ENCODE data around the gene RIPK4. TPM values are rescaled to one million over a fixed set of nuclear protein-coding genes. Genes with fewer than 3 reads are reported as not detected.

Gene RIPK4
- total RNA-seq, 1 donor from 2014 or later = 11.3 TPM

- TF ChIP-seq, protein P1, sequence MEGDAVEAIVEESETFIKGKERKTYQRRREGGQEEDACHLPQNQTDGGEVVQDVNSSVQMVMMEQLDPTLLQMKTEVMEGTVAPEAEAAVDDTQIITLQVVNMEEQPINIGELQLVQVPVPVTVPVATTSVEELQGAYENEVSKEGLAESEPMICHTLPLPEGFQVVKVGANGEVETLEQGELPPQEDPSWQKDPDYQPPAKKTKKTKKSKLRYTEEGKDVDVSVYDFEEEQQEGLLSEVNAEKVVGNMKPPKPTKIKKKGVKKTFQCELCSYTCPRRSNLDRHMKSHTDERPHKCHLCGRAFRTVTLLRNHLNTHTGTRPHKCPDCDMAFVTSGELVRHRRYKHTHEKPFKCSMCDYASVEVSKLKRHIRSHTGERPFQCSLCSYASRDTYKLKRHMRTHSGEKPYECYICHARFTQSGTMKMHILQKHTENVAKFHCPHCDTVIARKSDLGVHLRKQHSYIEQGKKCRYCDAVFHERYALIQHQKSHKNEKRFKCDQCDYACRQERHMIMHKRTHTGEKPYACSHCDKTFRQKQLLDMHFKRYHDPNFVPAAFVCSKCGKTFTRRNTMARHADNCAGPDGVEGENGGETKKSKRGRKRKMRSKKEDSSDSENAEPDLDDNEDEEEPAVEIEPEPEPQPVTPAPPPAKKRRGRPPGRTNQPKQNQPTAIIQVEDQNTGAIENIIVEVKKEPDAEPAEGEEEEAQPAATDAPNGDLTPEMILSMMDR (IDR thresholded peaks at IDR 0.05) = no peak
- DNase-seq (ENCODE audit: low spot score) = no peak
- H3K4me1 Mint-ChIP-seq (ENCODE audit: low read depth) = no peaks in the 10 kb centered on the region
- peaks cover 21% of the 10 kb centered on the region for H3K36me3 Mint-ChIP-seq (ENCODE audit: low read depth)
- no peak overlapping the region for H3K27ac Mint-ChIP-seq (ENCODE audit: unreplicated experiment)
- H3K4me3 Mint-ChIP-seq (ENCODE audit: unreplicated experiment) = no peak overlapping the region
- H3K9me3 Mint-ChIP-seq (ENCODE audit: low read depth) = no peaks in the 10 kb centered on the region
- no peaks in the 10 kb centered on the region for H3K27me3 Mint-ChIP-seq (ENCODE audit: low read depth)
Measured at GRCh38 chr21:41805038-41805437, 38.2 kb upstream of the RIPK4 start.

DNA sequence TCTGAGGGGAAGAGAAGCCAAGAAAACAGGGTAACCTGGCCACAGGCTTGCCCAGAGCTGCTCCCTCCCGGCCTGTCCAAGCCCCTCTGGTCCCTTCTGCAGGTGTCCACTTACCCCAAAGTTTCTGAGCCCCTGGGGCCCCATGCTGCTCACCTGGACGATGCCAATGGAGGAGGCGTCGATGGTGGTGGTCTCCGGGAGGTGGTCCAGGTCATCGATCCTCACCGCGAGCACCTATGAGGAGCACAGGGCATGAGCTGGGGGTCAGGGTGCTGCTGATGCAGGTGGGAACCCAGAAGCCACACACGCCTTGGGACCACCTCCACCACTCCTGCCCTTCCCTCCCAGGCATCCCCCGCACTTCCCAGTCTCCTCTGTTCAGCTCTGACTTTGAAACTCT is 37.5 kb upstream of the RIPK4 start:
- Mint-ChIP-seq H3K4me3 (ENCODE audit: unreplicated experiment) (no peak overlapping the region), H3K27ac (ENCODE audit: unreplicated experiment) (no peak overlapping the region), H3K36me3 (ENCODE audit: low read depth) (peaks cover 21% of the 10 kb centered on the region), H3K9me3 (ENCODE audit: low read depth) (no peaks in the 10 kb centered on the region), H3K27me3 (ENCODE audit: low read depth) (no peaks in the 10 kb centered on the region), H3K4me1 (ENCODE audit: low read depth) (no peaks in the 10 kb centered on the region)
- no peak for DNase-seq (ENCODE audit: low spot score)
- TF ChIP-seq, protein P1 (IDR thresholded peaks at IDR 0.05) = no peak

DNA sequence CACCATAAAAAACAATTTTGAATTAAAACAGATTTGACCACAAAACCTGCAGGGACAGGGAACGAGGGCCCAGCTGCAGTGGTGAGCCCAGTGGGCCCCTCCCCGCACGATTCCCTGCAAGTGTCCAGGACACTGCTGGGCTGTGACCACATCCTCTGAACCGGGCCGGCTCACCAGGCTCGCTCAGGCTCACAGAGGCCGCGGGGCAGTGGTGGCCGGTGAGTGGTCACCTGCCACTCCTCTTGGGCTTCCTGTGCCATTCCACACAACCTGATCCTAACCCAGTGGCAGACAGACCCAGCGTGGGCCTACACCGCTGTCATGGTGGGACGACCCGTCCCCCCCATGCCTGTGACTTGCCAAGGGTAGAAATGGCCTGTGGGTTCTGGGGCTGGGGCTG is 36.5 kb upstream of the RIPK4 start:
- Mint-ChIP-seq H3K9me3 (ENCODE audit: low read depth) (no peaks in the 10 kb centered on the region), H3K36me3 (ENCODE audit: low read depth) (peaks cover 25% of the 10 kb centered on the region), H3K27ac (ENCODE audit: unreplicated experiment) (no peak overlapping the region), H3K27me3 (ENCODE audit: low read depth) (no peaks in the 10 kb centered on the region), H3K4me1 (ENCODE audit: low read depth) (no peaks in the 10 kb centered on the region), H3K4me3 (ENCODE audit: unreplicated experiment) (no peak overlapping the region)
- TF ChIP-seq, protein P1 (IDR thresholded peaks at IDR 0.05) = no peak
- DNase-seq (ENCODE audit: low spot score) = no peak

- no peak overlapping the region for H3K27ac Mint-ChIP-seq (ENCODE audit: unreplicated experiment)
- no peaks in the 10 kb centered on the region for H3K27me3 Mint-ChIP-seq (ENCODE audit: low read depth)
- no peak for DNase-seq (ENCODE audit: low spot score)
- TF ChIP-seq, protein P1 (IDR thresholded peaks at IDR 0.05) = no peak
- no peak overlapping the region for H3K4me3 Mint-ChIP-seq (ENCODE audit: unreplicated experiment)
- H3K9me3 Mint-ChIP-seq (ENCODE audit: low read depth) = no peaks in the 10 kb centered on the region
- peaks cover 27% of the 10 kb centered on the region for H3K36me3 Mint-ChIP-seq (ENCODE audit: low read depth)
- H3K4me1 Mint-ChIP-seq (ENCODE audit: low read depth) = no peaks in the 10 kb centered on the region
Measured at GRCh38 chr21:41802684-41803083, 35.8 kb upstream of the RIPK4 start.

- no peak overlapping the region for H3K4me3 Mint-ChIP-seq (ENCODE audit: unreplicated experiment)
- no peaks in the 10 kb centered on the region for H3K9me3 Mint-ChIP-seq (ENCODE audit: low read depth)
- H3K27me3 Mint-ChIP-seq (ENCODE audit: low read depth) = no peaks in the 10 kb centered on the region
- no peak overlapping the region for H3K27ac Mint-ChIP-seq (ENCODE audit: unreplicated experiment)
- DNase-seq (ENCODE audit: low spot score) = no peak
- H3K36me3 Mint-ChIP-seq (ENCODE audit: low read depth) = peaks cover 26% of the 10 kb centered on the region
- no peaks in the 10 kb centered on the region for H3K4me1 Mint-ChIP-seq (ENCODE audit: low read depth)
- TF ChIP-seq, protein P1 (IDR thresholded peaks at IDR 0.05) = no peak
Measured at GRCh38 chr21:41802198-41802584, 35.3 kb upstream of the RIPK4 start.

Data from chondrocyte (in vitro differentiated cells).